SH-SY5Y (cell line): Measurements from ENCODE around the gene MYPN.

Source experiments
- GATA2 ChIP-seq: IDR thresholded peaks from 2 replicates; pipeline ENCODE4 v1.6.1; 2011; ENCODE audit warnings: mild to moderate bottlenecking, low read depth, low read length
- GATA3 ChIP-seq: IDR thresholded peaks from 2 replicates; pipeline ENCODE4 v1.6.1; 2011; ENCODE audit warnings: low read depth, mild to moderate bottlenecking, low read length, moderate library complexity

DNA sequence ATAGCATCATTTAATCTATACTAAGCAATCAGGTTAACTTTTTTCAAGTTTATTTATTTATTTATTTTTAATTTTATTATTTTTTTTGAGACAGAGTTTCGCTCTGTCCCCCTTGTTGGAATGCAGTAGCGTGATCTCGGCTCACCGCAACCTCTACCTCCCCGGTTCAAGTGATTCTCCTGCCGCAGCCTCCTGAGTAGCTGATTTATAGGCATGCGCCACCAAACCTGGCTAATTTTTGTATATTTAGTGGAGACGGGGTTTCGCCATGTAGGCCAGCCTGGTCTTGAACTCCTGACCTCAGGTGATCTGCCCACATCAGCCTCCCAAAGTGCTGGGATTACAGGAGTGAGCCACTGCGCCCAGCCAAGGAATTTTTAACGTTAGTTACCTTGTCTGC lies 635 bp upstream of the MYPN start:
- TF ChIP-seq GATA2 (no peak), GATA3 (no peak)
